PC-9 (cell line): ENCODE data around the gene ZNF100. TPM values are rescaled to one million over a fixed set of nuclear protein-coding genes. Genes with fewer than 3 reads are reported as not detected.
"Not testable (repeated sequence)": the region's sequence is repeated elsewhere in the genome, so short reads cannot be mapped to it uniquely, and the experiment has no call there.

Source experiments
- BruUV-seq: library from RNA; stranded (reverse); fragments of 400-500 nt; replicated peaks from 2 replicates; lab custom pipeline; 2021; lab: Mats Ljungman, UMichigan
- CTCF ChIA-PET: fragments of 300-600 bp; sonication (Branson Sonifier 250); formaldehyde crosslinking; loops from one replicate; lab custom pipeline; 2022; ENCODE audit warnings: antibody characterized with exemption; lab: Charles Lee
- POLR2A ChIA-PET: fragments of 300-600 bp; sonication (Branson Sonifier 250); formaldehyde crosslinking; loops from one replicate; lab custom pipeline; 2022; ENCODE audit warnings: antibody characterized with exemption; ENCODE audit not compliant: unreplicated experiment; lab: Charles Lee
- DNase-seq, 2 experiments: peaks; one replicate each; pipeline versions ENCODE4 v3.0.0 to v3.0.0-alpha.2; 2015 to 2022; ENCODE audit warnings: mixed read lengths in 1 of 2
- H2AFZ ChIP-seq: fragments of 200-600 bp; sonication (generic); 2 replicates; pipeline ENCODE4 v1.8.1; 2017; ENCODE audit warnings: antibody characterized with exemption
- H3F3A ChIP-seq: fragments of 200-600 bp; sonication (generic); 2 replicates; pipeline ENCODE4 v1.8.1; 2017; ENCODE audit warnings: antibody characterized with exemption, mild to moderate bottlenecking, low read depth; ENCODE audit not compliant: insufficient read depth
- H3K27ac ChIP-seq: fragments of 200-600 bp; sonication (generic); 2 replicates; pipeline ENCODE4 v1.6.1; 2016; ENCODE audit warnings: mixed run types
- H3K27me3 ChIP-seq: fragments of 200-600 bp; sonication (generic); 2 replicates; pipeline ENCODE4 v1.6.1; 2016; ENCODE audit warnings: low read depth, mixed run types; ENCODE audit not compliant: insufficient read depth
- H3K36me3 ChIP-seq: fragments of 200-600 bp; sonication (generic); 2 replicates; pipeline ENCODE4 v1.6.1; 2016; ENCODE audit warnings: low read depth, mixed run types
- H3K4me1 ChIP-seq: fragments of 200-600 bp; sonication (generic); replicated peaks from 2 replicates; pipeline ENCODE4 v1.6.1; 2016; ENCODE audit warnings: mixed run types; ENCODE audit not compliant: insufficient read depth
- H3K4me2 ChIP-seq: fragments of 200-600 bp; sonication (generic); 2 replicates; pipeline ENCODE4 v1.6.1; 2017; ENCODE audit warnings: mixed run types
- H3K4me3 ChIP-seq: fragments of 200-600 bp; sonication (generic); 2 replicates; pipeline ENCODE4 v1.6.1; 2016; ENCODE audit warnings: mixed run types
- H3K79me2 ChIP-seq: fragments of 200-600 bp; sonication (generic); 2 replicates; pipeline ENCODE4 v1.6.1; 2017; ENCODE audit warnings: low read depth, mixed run types
- H3K9me2 ChIP-seq: fragments of 200-600 bp; sonication (generic); 2 replicates; pipeline ENCODE4 v1.8.1; 2017; ENCODE audit warnings: mild to moderate bottlenecking; ENCODE audit not compliant: insufficient read depth
- H3K9me3 ChIP-seq: fragments of 200-600 bp; sonication (generic); 2 replicates; pipeline ENCODE4 v1.8.1; 2016; ENCODE audit warnings: low read depth; ENCODE audit not compliant: insufficient read depth
- H4K20me1 ChIP-seq: fragments of 200-600 bp; sonication (generic); 2 replicates; pipeline ENCODE4 v1.8.1; 2017; ENCODE audit not compliant: insufficient read depth
- CTCF ChIP-seq: fragments of 200-600 bp; sonication (generic); conservative IDR thresholded peaks from 2 replicates; pipeline ENCODE4 v1.6.1; 2017; ENCODE audit warnings: mixed run types, antibody characterized with exemption, mild to moderate bottlenecking, moderate library complexity
- EZH2 ChIP-seq: fragments of 200-600 bp; sonication (generic); IDR thresholded peaks from 2 replicates; pipeline ENCODE4 v1.8.0; 2017; ENCODE audit warnings: antibody characterized with exemption, low read depth
- intact Hi-C: fragments of 100-400 bp; cut with micrococcal nuclease; formaldehyde crosslinking; loops from one replicate; pipeline ENCODE4 v1.10.0; 2022; ENCODE audit not compliant: unreplicated experiment
- total RNA-seq: library from RNA; stranded (reverse); gene quantifications from 2 replicates; pipeline ENCODE4 v1.2.3, GENCODE V29; 2021

ZNF100 gene
- total RNA-seq, 1 experiment from 2014 or later: 7.7 TPM

- POLR2A ChIA-PET: interaction anchor here (0.7 kb wide), 1 partner anchor 570 kb away, joined by 6 read pairs; no protein-coding TSS in a partner anchor
- BruUV-seq: no TSS peak
- Histone ChIP-seq H3K27ac (no peak overlapping the region), H3K79me2 (no peaks in the 10 kb centered on the region), H3K9me2 (no peaks in the 10 kb centered on the region; the same call in 1 of the 2 replicates), H3K4me2 (no peak overlapping the region), H3K9me3 (peaks cover 21% of the 10 kb centered on the region), H3K4me1 (no peaks in the 10 kb centered on the region), H3F3A (no peaks in the 10 kb centered on the region), H4K20me1 (no peaks in the 10 kb centered on the region), H3K27me3 (no peaks in the 10 kb centered on the region), H3K4me3 (no peak overlapping the region), H3K36me3 (no peaks in the 10 kb centered on the region), H2AFZ (no peak overlapping the region)
- TF ChIP-seq CTCF: no peak
- TF ChIP-seq EZH2: no peak
- CTCF ChIA-PET: no interaction called here
- DNase-seq: no peak
- intact Hi-C loops: no loop called here
Observed at GRCh38 chr19:21713761-21714160, 53.6 kb downstream of the ZNF100 start.

GRCh38 chr19:21709464-21709863 is 57.9 kb downstream of the ZNF100 start:
- Histone ChIP-seq H3K9me3 (peaks cover 4% of the 10 kb centered on the region), H3K4me3 (no peak overlapping the region), H3K79me2 (no peaks in the 10 kb centered on the region), H3K27me3 (no peaks in the 10 kb centered on the region), H3K4me1 (no peaks in the 10 kb centered on the region), H3K27ac (no peak overlapping the region), H3K9me2 (no peaks in the 10 kb centered on the region; the same call in 1 of the 2 replicates), H4K20me1 (no peaks in the 10 kb centered on the region), H2AFZ (peak overlapping the region; percentile 46), H3K4me2 (no peak overlapping the region), H3F3A (no peaks in the 10 kb centered on the region), H3K36me3 (no peaks in the 10 kb centered on the region)
- CTCF ChIA-PET: no interaction called here
- POLR2A ChIA-PET: no interaction called here
- BruUV-seq: no TSS peak
- TF ChIP-seq EZH2 (no peak), CTCF (no peak)
- intact Hi-C loops: no loop called here
- DNase-seq: no peak

DNA sequence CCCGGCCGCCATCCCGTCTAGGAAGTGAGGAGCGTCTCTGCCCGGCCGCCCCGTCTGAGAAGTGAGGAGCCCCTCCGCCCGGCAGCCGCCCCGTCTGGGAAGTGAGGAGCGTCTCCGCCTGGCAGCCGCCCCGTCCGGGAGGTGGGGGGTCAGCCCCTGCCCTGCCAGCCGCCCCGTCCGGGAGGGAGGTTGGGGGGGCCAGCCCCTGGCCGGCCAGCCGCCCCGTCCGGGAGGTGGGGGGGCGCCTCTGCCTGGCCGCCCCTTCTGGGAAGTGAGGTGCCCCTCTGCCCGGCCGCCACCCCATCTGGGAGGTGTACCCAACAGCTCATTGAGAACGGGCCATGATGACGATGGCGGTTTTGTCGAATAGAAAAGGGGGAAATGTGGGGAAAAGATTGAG is 59.5 kb downstream of the ZNF100 start:
- H3K27me3 ChIP-seq, H3F3A ChIP-seq, H3K36me3 ChIP-seq, H2AFZ ChIP-seq, intact Hi-C loops, H3K27ac ChIP-seq, POLR2A ChIA-PET, CTCF ChIA-PET, H3K9me3 ChIP-seq, H3K4me3 ChIP-seq, H3K4me1 ChIP-seq, DNase-seq, BruUV-seq, H4K20me1 ChIP-seq, H3K79me2 ChIP-seq, H3K9me2 ChIP-seq, H3K4me2 ChIP-seq: not testable (repeated sequence)

DNA sequence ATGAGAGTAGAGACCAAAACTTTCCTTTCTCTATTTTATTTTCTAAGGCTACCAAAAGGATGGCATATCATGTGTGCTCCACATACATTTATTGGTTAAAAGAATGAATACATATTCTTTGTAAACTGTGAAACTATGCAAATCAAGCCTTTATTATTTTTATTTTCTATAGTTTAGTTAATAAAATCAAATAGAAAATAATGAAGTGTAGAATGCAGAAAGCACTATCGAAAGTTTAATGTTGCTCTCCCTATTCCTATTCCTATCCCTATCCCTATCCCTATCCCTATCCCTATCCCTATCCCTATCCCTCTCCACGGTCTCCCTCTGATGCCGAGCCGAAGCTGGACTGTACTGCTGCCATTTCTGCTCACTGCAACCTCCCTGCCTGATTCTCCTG is 60.3 kb downstream of the ZNF100 start:
- Histone ChIP-seq H3K4me1 (no peaks in the 10 kb centered on the region), H3K9me2 (no peaks in the 10 kb centered on the region; the same call in 1 of the 2 replicates), H3F3A (no peaks in the 10 kb centered on the region), H3K9me3 (peaks cover 3% of the 10 kb centered on the region; the same call in 1 of the 2 replicates), H3K4me2 (no peak overlapping the region), H2AFZ (no peak overlapping the region), H4K20me1 (no peaks in the 10 kb centered on the region), H3K4me3 (no peak overlapping the region), H3K36me3 (no peaks in the 10 kb centered on the region), H3K79me2 (no peaks in the 10 kb centered on the region), H3K27ac (no peak overlapping the region), H3K27me3 (no peaks in the 10 kb centered on the region)
- BruUV-seq: no TSS peak
- ChIA-PET POLR2A (no interaction called here), CTCF (no interaction called here)
- TF ChIP-seq EZH2 (no peak), CTCF (no peak)
- no peak for DNase-seq
- intact Hi-C loops: no loop called here
